Choroid plexus epithelial cell (primary cell): ENCODE data around the gene PGAP6.
A peak's percentile ranks its signal among the peaks of the same experiment; 100 is the strongest.
"Not testable (repeated sequence)": the region's sequence is repeated elsewhere in the genome, so short reads cannot be mapped to it uniquely, and the experiment has no call there.

Source experiments
- DNase-seq: peaks from one replicate; pipeline ENCODE4 v3.0.0-alpha.2; 2010; ENCODE audit warnings: low read depth
- H3K4me3 ChIP-seq: 2 replicates; pipeline ENCODE4 v1.5.1; 2011; ENCODE audit warnings: low read depth, mild to moderate bottlenecking, control low read depth, low read length, moderate library complexity
- CTCF ChIP-seq: conservative IDR thresholded peaks from 2 replicates; pipeline ENCODE4 v1.5.1; 2011; ENCODE audit warnings: low read depth, mild to moderate bottlenecking, control low read depth, inconsistent platforms, low read length, moderate library complexity

PGAP6 gene

GRCh38 chr16:333406-334094 lies 48.2 kb downstream of the PGAP6 start:
- no peak overlapping the region for H3K4me3 ChIP-seq
- DNase-seq: peak; percentile 33

GRCh38 chr16:331181-331814 lies 50.5 kb downstream of the PGAP6 start:
- not testable (repeated sequence) for H3K4me3 ChIP-seq
- peak; percentile 47 for DNase-seq

More at GRCh38 chr16:333406-334094, 48.2 kb downstream of the PGAP6 start:
- no peak for TF ChIP-seq CTCF

GRCh38 chr16:330741-331140 lies 51.0 kb downstream of the PGAP6 start:
- no peak for DNase-seq
- TF ChIP-seq CTCF: no peak
- H3K4me3 ChIP-seq: no peak overlapping the region

- H3K4me3 ChIP-seq: no peak overlapping the region
- no peak for DNase-seq
- no peak for TF ChIP-seq CTCF
Measured at GRCh38 chr16:325375-326145, 56.2 kb downstream of the PGAP6 start.

- H3K4me3 ChIP-seq: no peak overlapping the region
Measured at GRCh38 chr16:324451-325334, 57.1 kb downstream of the PGAP6 start.

GRCh38 chr16:324201-324450 lies 57.7 kb downstream of the PGAP6 start:
- H3K4me3 ChIP-seq: no peak overlapping the region
- no peak for DNase-seq
- no peak for TF ChIP-seq CTCF

More at GRCh38 chr16:324451-325334, 57.1 kb downstream of the PGAP6 start:
- peak; percentile 18 for DNase-seq
- TF ChIP-seq CTCF: no peak

- DNase-seq: no peak
- no peak for TF ChIP-seq CTCF
- H3K4me3 ChIP-seq: no peak overlapping the region
Measured at GRCh38 chr16:322476-323143, 59.2 kb downstream of the PGAP6 start.
